ENCODE data around the gene SORCS1.

GRCh38 chr10:106528702-106529101 is 635.8 kb downstream of the SORCS1 start:
- TF ChIP-seq CTCF (IDR thresholded peaks at IDR 0.05): no peak
- no peak for TF ChIP-seq POLR2A (IDR thresholded peaks at IDR 0.05)

Data from thyroid gland (tissue), 4 donors.